GM12878 (cell line): Measurements from ENCODE around the gene ACAP1. TPM values are rescaled to one million over a fixed set of nuclear protein-coding genes. Genes with fewer than 3 reads are reported as not detected.

Source experiments
- ASH2L ChIP-seq: fragments of 300-600, 200-600 bp; sonication (generic); IDR thresholded peaks from 2 replicates; pipeline ENCODE4 v1.6.1; 2017; ENCODE audit warnings: low read depth, mild to moderate bottlenecking, borderline replicate concordance
- CHD1 ChIP-seq: IDR thresholded peaks from 2 replicates; pipeline ENCODE4 v1.6.1; 2012; ENCODE audit warnings: low read depth, low read length, improper control_type of control experiment
- JUNB ChIP-seq: IDR thresholded peaks from 2 replicates; pipeline ENCODE4 v1.6.1; 2016; ENCODE audit warnings: antibody characterized with exemption, mild to moderate bottlenecking
- LARP7 ChIP-seq: fragments of 450-650 bp; IDR thresholded peaks from 2 replicates; pipeline ENCODE4 v1.6.1; 2017; ENCODE audit warnings: mild to moderate bottlenecking
- MYC ChIP-seq: IDR thresholded peaks from 2 replicates; pipeline ENCODE4 v1.6.1; 2011; ENCODE audit warnings: mild to moderate bottlenecking, low read length, moderate library complexity, inconsistent platforms; ENCODE audit not compliant: insufficient read depth, insufficient replicate concordance, insufficient read length, severe bottlenecking
- NBN ChIP-seq: fragments of 450-650 bp; IDR thresholded peaks from 2 replicates; pipeline ENCODE4 v1.6.1; 2016
- RUNX3 ChIP-seq: IDR thresholded peaks from 2 replicates; pipeline ENCODE4 v1.6.1; 2012; ENCODE audit warnings: low read length, inconsistent platforms
- WRNIP1 ChIP-seq: IDR thresholded peaks from 2 replicates; pipeline ENCODE4 v1.6.1; 2011; ENCODE audit warnings: low read depth, low read length, improper control_type of control experiment, borderline replicate concordance
- polyA plus RNA-seq, 11 experiments: library from polyadenylated mRNA; depleted of rRNA in 4 of 11; unstranded in 6 of 11; stranded (reverse) in 5 of 11; fragments of >200 nt; fragmentation: Nextera tagmentation in 4 of 11; fragmentation: Illumina TruSeq in 1 of 11; extraction: Ambion mirVana in 4 of 11; extraction: Trizol in 1 of 11; gene quantifications; 1 replicate in 1 of 11; 2 replicates in 10 of 11; pipeline versions ENCODE4 v1.2.1 to v1.2.3, GENCODE V29; 2011 to 2016; ENCODE audit warnings: inconsistent platforms in 2 of 11, missing spikeins in 2 of 11, low read depth in 1 of 11
- total RNA-seq, 4 experiments: library from RNA; depleted of rRNA in 3 of 4; stranded (reverse); fragments of >200 nt in 3 of 4; fragmentation: Illumina TruSeq in 1 of 4; extraction: Trizol in 1 of 4; gene quantifications; 2 replicates each; pipeline versions ENCODE4 v1.2.1 to v1.2.3, GENCODE V29; 2013 to 2021
- TF ChIP-seq, protein P1 (sequence below): fragments of 150-350 bp; IDR thresholded peaks from 2 replicates; pipeline ENCODE4 v1.6.1; 2016; ENCODE audit warnings: low read depth, low read length
- TF ChIP-seq, protein P2 (sequence below): fragments of 450-650 bp; IDR thresholded peaks from 2 replicates; pipeline ENCODE4 v1.6.1; 2017; ENCODE audit warnings: mild to moderate bottlenecking, moderate library complexity
- TF ChIP-seq, protein P3 (sequence below): fragments of 450-650 bp; IDR thresholded peaks from 2 replicates; pipeline ENCODE4 v1.6.1; 2017; ENCODE audit warnings: mild to moderate bottlenecking, moderate library complexity
- TF ChIP-seq, protein P4 (sequence below): fragments of 450-650 bp; IDR thresholded peaks from 2 replicates; pipeline ENCODE4 v1.6.1; 2016; ENCODE audit warnings: mild to moderate bottlenecking

The ACAP1 gene
- total and polyA plus RNA-seq, 10 of the 15 experiments (the other 5 are each of a cell fraction or from before 2014, with no cell fraction given): 5.7 to 245 (median 118) TPM

DNA sequence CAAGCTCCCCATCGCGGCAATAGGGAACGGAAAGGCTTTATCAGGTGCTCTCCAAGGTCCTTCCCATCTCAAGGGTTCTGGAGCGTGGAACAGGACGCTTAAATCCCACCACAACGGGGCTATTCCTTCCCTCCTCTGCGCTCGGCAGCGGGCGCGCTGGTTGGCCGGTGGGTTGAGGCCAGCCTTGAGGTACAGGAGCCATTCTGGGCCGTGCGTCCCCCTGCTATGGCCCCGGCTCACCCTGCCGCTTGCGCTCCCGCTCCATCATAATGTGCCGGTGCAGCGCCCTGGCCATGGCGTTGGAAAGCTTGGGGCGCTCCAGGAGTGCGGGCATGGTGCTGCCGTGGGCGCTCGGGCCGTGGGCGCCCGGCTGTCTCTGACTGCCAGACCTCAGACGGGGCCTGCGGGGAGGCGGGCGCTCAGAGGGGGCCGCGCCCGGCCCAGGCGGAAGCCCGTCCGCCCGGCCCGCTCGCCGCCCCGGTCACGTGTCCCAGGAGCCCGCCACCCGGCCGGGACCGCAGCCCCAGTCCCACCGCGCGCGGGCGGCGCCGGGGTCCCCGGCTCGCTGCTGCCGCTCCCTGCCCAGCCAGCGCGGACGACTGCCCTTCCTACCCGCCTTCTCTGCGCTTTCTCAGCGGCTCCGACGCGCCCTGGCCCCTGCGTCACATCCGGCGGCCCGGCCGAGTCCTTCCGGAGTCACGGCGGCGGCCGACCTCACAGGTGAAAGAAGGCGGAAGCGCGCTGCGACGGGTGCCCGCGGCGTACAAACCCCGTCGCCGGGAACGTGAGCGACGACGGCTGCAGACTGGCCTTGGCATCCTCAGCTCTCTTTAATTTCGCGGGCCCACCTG is 21.4 kb upstream of the ACAP1 start, which contains the start of gene GPS2 (continued):
- TF ChIP-seq, protein P1, sequence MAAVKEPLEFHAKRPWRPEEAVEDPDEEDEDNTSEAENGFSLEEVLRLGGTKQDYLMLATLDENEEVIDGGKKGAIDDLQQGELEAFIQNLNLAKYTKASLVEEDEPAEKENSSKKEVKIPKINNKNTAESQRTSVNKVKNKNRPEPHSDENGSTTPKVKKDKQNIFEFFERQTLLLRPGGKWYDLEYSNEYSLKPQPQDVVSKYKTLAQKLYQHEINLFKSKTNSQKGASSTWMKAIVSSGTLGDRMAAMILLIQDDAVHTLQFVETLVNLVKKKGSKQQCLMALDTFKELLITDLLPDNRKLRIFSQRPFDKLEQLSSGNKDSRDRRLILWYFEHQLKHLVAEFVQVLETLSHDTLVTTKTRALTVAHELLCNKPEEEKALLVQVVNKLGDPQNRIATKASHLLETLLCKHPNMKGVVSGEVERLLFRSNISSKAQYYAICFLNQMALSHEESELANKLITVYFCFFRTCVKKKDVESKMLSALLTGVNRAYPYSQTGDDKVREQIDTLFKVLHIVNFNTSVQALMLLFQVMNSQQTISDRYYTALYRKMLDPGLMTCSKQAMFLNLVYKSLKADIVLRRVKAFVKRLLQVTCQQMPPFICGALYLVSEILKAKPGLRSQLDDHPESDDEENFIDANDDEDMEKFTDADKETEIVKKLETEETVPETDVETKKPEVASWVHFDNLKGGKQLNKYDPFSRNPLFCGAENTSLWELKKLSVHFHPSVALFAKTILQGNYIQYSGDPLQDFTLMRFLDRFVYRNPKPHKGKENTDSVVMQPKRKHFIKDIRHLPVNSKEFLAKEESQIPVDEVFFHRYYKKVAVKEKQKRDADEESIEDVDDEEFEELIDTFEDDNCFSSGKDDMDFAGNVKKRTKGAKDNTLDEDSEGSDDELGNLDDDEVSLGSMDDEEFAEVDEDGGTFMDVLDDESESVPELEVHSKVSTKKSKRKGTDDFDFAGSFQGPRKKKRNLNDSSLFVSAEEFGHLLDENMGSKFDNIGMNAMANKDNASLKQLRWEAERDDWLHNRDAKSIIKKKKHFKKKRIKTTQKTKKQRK: no peak
- no peak for TF ChIP-seq WRNIP1
- no peak for TF ChIP-seq ASH2L
- TF ChIP-seq MYC: no peak
- TF ChIP-seq NBN: peak; percentile 71; the same call in 1 of the 2 replicates
- no peak for TF ChIP-seq RUNX3
- TF ChIP-seq, protein P2, sequence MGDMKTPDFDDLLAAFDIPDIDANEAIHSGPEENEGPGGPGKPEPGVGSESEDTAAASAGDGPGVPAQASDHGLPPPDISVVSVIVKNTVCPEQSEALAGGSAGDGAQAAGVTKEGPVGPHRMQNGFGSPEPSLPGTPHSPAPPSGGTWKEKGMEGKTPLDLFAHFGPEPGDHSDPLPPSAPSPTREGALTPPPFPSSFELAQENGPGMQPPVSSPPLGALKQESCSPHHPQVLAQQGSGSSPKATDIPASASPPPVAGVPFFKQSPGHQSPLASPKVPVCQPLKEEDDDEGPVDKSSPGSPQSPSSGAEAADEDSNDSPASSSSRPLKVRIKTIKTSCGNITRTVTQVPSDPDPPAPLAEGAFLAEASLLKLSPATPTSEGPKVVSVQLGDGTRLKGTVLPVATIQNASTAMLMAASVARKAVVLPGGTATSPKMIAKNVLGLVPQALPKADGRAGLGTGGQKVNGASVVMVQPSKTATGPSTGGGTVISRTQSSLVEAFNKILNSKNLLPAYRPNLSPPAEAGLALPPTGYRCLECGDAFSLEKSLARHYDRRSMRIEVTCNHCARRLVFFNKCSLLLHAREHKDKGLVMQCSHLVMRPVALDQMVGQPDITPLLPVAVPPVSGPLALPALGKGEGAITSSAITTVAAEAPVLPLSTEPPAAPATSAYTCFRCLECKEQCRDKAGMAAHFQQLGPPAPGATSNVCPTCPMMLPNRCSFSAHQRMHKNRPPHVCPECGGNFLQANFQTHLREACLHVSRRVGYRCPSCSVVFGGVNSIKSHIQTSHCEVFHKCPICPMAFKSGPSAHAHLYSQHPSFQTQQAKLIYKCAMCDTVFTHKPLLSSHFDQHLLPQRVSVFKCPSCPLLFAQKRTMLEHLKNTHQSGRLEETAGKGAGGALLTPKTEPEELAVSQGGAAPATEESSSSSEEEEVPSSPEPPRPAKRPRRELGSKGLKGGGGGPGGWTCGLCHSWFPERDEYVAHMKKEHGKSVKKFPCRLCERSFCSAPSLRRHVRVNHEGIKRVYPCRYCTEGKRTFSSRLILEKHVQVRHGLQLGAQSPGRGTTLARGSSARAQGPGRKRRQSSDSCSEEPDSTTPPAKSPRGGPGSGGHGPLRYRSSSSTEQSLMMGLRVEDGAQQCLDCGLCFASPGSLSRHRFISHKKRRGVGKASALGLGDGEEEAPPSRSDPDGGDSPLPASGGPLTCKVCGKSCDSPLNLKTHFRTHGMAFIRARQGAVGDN: peak; percentile 86
- TF ChIP-seq, protein P3, sequence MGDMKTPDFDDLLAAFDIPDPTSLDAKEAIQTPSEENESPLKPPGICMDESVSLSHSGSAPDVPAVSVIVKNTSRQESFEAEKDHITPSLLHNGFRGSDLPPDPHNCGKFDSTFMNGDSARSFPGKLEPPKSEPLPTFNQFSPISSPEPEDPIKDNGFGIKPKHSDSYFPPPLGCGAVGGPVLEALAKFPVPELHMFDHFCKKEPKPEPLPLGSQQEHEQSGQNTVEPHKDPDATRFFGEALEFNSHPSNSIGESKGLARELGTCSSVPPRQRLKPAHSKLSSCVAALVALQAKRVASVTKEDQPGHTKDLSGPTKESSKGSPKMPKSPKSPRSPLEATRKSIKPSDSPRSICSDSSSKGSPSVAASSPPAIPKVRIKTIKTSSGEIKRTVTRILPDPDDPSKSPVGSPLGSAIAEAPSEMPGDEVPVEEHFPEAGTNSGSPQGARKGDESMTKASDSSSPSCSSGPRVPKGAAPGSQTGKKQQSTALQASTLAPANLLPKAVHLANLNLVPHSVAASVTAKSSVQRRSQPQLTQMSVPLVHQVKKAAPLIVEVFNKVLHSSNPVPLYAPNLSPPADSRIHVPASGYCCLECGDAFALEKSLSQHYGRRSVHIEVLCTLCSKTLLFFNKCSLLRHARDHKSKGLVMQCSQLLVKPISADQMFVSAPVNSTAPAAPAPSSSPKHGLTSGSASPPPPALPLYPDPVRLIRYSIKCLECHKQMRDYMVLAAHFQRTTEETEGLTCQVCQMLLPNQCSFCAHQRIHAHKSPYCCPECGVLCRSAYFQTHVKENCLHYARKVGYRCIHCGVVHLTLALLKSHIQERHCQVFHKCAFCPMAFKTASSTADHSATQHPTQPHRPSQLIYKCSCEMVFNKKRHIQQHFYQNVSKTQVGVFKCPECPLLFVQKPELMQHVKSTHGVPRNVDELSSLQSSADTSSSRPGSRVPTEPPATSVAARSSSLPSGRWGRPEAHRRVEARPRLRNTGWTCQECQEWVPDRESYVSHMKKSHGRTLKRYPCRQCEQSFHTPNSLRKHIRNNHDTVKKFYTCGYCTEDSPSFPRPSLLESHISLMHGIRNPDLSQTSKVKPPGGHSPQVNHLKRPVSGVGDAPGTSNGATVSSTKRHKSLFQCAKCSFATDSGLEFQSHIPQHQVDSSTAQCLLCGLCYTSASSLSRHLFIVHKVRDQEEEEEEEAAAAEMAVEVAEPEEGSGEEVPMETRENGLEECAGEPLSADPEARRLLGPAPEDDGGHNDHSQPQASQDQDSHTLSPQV: no peak
- TF ChIP-seq, protein P4, sequence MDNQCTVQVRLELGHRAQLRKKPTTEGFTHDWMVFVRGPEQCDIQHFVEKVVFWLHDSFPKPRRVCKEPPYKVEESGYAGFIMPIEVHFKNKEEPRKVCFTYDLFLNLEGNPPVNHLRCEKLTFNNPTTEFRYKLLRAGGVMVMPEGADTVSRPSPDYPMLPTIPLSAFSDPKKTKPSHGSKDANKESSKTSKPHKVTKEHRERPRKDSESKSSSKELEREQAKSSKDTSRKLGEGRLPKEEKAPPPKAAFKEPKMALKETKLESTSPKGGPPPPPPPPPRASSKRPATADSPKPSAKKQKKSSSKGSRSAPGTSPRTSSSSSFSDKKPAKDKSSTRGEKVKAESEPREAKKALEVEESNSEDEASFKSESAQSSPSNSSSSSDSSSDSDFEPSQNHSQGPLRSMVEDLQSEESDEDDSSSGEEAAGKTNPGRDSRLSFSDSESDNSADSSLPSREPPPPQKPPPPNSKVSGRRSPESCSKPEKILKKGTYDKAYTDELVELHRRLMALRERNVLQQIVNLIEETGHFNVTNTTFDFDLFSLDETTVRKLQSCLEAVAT: no peak
- peak; percentile 92 for TF ChIP-seq LARP7
- no peak for TF ChIP-seq JUNB
- TF ChIP-seq CHD1: no peak
